LNCAP (cell line): ENCODE data around the gene PRDM16.

Source experiments
- CTCF ChIP-seq: fragments of 450-650 bp; IDR thresholded peaks from 2 replicates; pipeline ENCODE4 v1.5.1; 2017; ENCODE audit warnings: mild to moderate bottlenecking

Gene PRDM16

GRCh38 chr1:3381901-3382300 is 312.9 kb downstream of the PRDM16 start:
- no peak for TF ChIP-seq CTCF

- TF ChIP-seq CTCF: no peak
Observed at GRCh38 chr1:3382326-3383057, 313.5 kb downstream of the PRDM16 start.

- no peak for TF ChIP-seq CTCF
Observed at GRCh38 chr1:3383679-3384078, 314.7 kb downstream of the PRDM16 start.

- TF ChIP-seq CTCF: no peak
Observed at GRCh38 chr1:3384407-3384806, 315.4 kb downstream of the PRDM16 start.

GRCh38 chr1:3386205-3387002 is 317.4 kb downstream of the PRDM16 start:
- no peak for TF ChIP-seq CTCF

- no peak for TF ChIP-seq CTCF
Observed at GRCh38 chr1:3387401-3387800, 318.4 kb downstream of the PRDM16 start.

- no peak for TF ChIP-seq CTCF
Observed at GRCh38 chr1:3389093-3389833, 320.3 kb downstream of the PRDM16 start.
